ENCODE measurements around the gene CORO2A.
A peak's percentile ranks its signal among the peaks of the same experiment; 100 is the strongest.

Gene CORO2A

DNA sequence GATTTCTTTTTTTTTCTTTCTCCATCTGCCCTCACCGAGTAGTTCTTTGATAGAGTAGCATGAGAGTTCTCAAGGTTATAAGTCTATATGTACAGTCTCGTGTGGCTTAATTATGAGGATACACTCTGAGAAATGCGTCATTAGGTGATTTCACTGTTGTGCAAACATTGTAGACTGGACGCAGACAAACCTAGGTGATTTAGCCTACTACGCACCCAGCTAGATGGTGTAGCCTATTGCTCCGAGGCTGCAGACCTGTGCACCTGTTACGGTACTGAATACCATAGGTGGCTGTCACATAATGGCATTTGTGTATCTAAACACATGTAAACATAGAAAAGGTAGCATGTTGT is 26.9 kb upstream of the CORO2A start:
- H3K27me3 ChIP-seq (ENCODE audit: control insufficient read depth, insufficient read depth, low read length), result no peaks in the 10 kb centered on the region
- H3K9me3 ChIP-seq (ENCODE audit: control insufficient read depth, insufficient read depth, low read length), result no peaks in the 10 kb centered on the region
- H3K36me3 ChIP-seq (ENCODE audit: control insufficient read depth, insufficient read depth, low read length), result no peaks in the 10 kb centered on the region
- H3K4me3 ChIP-seq (ENCODE audit: low read depth, low read length), result no peak overlapping the region
- H3K27ac ChIP-seq (ENCODE audit: low read depth, low read length), result peak overlapping the region; percentile 90
- peaks cover 32% of the 10 kb centered on the region for H3K4me1 ChIP-seq (ENCODE audit: control insufficient read depth, insufficient read depth, low read length)
- peak overlapping the region; percentile 23; the same call in 1 of the 2 replicates for H3K9ac ChIP-seq (ENCODE audit: low read depth, low read length)

- Histone ChIP-seq H3K36me3 (ENCODE audit: control insufficient read depth, insufficient read depth, low read length) (0 out of 2 replicates have a peak, but pooled peaks cover 2% of the 10 kb centered on the region), H3K27me3 (ENCODE audit: control insufficient read depth, insufficient read depth, low read length) (no peaks in the 10 kb centered on the region), H3K4me3 (ENCODE audit: low read depth, low read length) (no peak overlapping the region), H3K27ac (ENCODE audit: low read depth, low read length) (peak overlapping the region; percentile 90), H3K9ac (ENCODE audit: low read depth, low read length) (peak overlapping the region; percentile 23; the same call in 1 of the 2 replicates), H3K9me3 (ENCODE audit: control insufficient read depth, insufficient read depth, low read length) (no peaks in the 10 kb centered on the region), H3K4me1 (ENCODE audit: control insufficient read depth, insufficient read depth, low read length) (peaks cover 32% of the 10 kb centered on the region)
Measured at GRCh38 chr9:98218562-98219363, 26.3 kb upstream of the CORO2A start.

DNA sequence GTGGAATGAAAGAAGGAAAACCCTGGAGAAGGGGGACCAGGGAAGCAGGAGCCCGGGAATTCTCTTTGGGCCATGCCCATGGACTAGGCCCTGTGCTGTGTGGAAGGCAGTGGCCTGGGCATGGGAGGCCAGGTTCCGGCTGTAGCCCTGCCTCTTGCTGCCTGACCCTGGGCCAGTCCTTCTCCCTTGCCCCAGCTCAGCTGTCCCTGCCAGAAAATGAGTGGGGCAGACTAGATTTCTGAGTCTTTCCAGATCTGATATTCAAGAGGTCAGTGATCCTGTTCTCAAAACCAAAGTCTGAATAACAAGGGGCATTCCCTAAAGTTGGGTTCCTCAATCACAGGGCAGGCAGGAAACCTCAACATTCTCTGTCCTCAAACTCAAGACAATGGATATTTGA is 24.8 kb upstream of the CORO2A start:
- Histone ChIP-seq H3K27ac (ENCODE audit: low read depth, low read length) (no peak overlapping the region), H3K9ac (ENCODE audit: low read depth, low read length) (no peak overlapping the region), H3K9me3 (ENCODE audit: control insufficient read depth, insufficient read depth, low read length) (no peaks in the 10 kb centered on the region), H3K36me3 (ENCODE audit: control insufficient read depth, insufficient read depth, low read length) (peaks cover 9% of the 10 kb centered on the region; the same call in 1 of the 2 replicates), H3K4me1 (ENCODE audit: control insufficient read depth, insufficient read depth, low read length) (peaks cover 32% of the 10 kb centered on the region), H3K27me3 (ENCODE audit: control insufficient read depth, insufficient read depth, low read length) (no peaks in the 10 kb centered on the region), H3K4me3 (ENCODE audit: low read depth, low read length) (no peak overlapping the region)

DNA sequence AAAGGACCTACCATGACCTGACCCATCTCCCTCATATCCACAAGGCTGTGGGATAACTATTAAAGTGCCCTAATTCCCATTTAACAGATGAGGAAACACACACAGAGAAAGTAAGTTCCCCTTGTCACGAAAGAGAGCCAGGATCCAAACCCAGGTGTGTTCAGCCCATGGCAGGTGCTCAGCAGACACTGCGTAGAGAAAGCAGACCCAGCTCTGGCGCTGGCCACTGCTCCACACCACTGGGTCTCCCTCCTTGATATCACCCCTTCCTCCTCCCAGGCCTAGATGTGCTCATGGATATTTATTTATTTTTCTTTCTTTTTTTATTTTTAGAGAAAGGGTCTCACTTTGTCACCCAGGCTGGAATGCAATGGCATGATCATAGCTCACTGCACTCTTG is 24.0 kb upstream of the CORO2A start:
- H3K9me3 ChIP-seq (ENCODE audit: control insufficient read depth, insufficient read depth, low read length), result no peaks in the 10 kb centered on the region
- peaks cover 9% of the 10 kb centered on the region; the same call in 1 of the 2 replicates for H3K36me3 ChIP-seq (ENCODE audit: control insufficient read depth, insufficient read depth, low read length)
- no peaks in the 10 kb centered on the region for H3K27me3 ChIP-seq (ENCODE audit: control insufficient read depth, insufficient read depth, low read length)
- H3K9ac ChIP-seq (ENCODE audit: low read depth, low read length), result no peak overlapping the region
- no peak overlapping the region for H3K27ac ChIP-seq (ENCODE audit: low read depth, low read length)
- peaks cover 32% of the 10 kb centered on the region for H3K4me1 ChIP-seq (ENCODE audit: control insufficient read depth, insufficient read depth, low read length)
- no peak overlapping the region for H3K4me3 ChIP-seq (ENCODE audit: low read depth, low read length)

- peaks cover 28% of the 10 kb centered on the region for H3K4me1 ChIP-seq (ENCODE audit: control insufficient read depth, insufficient read depth, low read length)
- peaks cover 9% of the 10 kb centered on the region; the same call in 1 of the 2 replicates for H3K36me3 ChIP-seq (ENCODE audit: control insufficient read depth, insufficient read depth, low read length)
- H3K9me3 ChIP-seq (ENCODE audit: control insufficient read depth, insufficient read depth, low read length), result no peaks in the 10 kb centered on the region
- H3K27ac ChIP-seq (ENCODE audit: low read depth, low read length), result no peak overlapping the region
- H3K9ac ChIP-seq (ENCODE audit: low read depth, low read length), result no peak overlapping the region
- H3K4me3 ChIP-seq (ENCODE audit: low read depth, low read length), result no peak overlapping the region
- H3K27me3 ChIP-seq (ENCODE audit: control insufficient read depth, insufficient read depth, low read length), result no peaks in the 10 kb centered on the region
Measured at GRCh38 chr9:98215821-98216220, 23.4 kb upstream of the CORO2A start.

GRCh38 chr9:98215271-98215670 is 22.8 kb upstream of the CORO2A start:
- Histone ChIP-seq H3K4me1 (ENCODE audit: control insufficient read depth, insufficient read depth, low read length) (peaks cover 22% of the 10 kb centered on the region), H3K27ac (ENCODE audit: low read depth, low read length) (no peak overlapping the region), H3K4me3 (ENCODE audit: low read depth, low read length) (no peak overlapping the region), H3K9me3 (ENCODE audit: control insufficient read depth, insufficient read depth, low read length) (no peaks in the 10 kb centered on the region), H3K9ac (ENCODE audit: low read depth, low read length) (no peak overlapping the region), H3K36me3 (ENCODE audit: control insufficient read depth, insufficient read depth, low read length) (peaks cover 9% of the 10 kb centered on the region; the same call in 1 of the 2 replicates), H3K27me3 (ENCODE audit: control insufficient read depth, insufficient read depth, low read length) (no peaks in the 10 kb centered on the region)

- no peaks in the 10 kb centered on the region for H3K27me3 ChIP-seq (ENCODE audit: control insufficient read depth, insufficient read depth, low read length)
Measured at GRCh38 chr9:98214811-98215210, 22.4 kb upstream of the CORO2A start.

GRCh38 chr9:98211260-98211659 is 18.8 kb upstream of the CORO2A start:
- no peak overlapping the region for H3K9ac ChIP-seq (ENCODE audit: low read depth, low read length)
- H3K36me3 ChIP-seq (ENCODE audit: control insufficient read depth, insufficient read depth, low read length), result peaks cover 15% of the 10 kb centered on the region; the same call in 1 of the 2 replicates
- peaks cover 11% of the 10 kb centered on the region; the same call in 1 of the 2 replicates for H3K4me1 ChIP-seq (ENCODE audit: control insufficient read depth, insufficient read depth, low read length)
- no peaks in the 10 kb centered on the region for H3K9me3 ChIP-seq (ENCODE audit: control insufficient read depth, insufficient read depth, low read length)
- H3K27me3 ChIP-seq (ENCODE audit: control insufficient read depth, insufficient read depth, low read length), result no peaks in the 10 kb centered on the region
- no peak overlapping the region for H3K4me3 ChIP-seq (ENCODE audit: low read depth, low read length)
- H3K27ac ChIP-seq (ENCODE audit: low read depth, low read length), result no peak overlapping the region

More at GRCh38 chr9:98214811-98215210, 22.4 kb upstream of the CORO2A start:
- Histone ChIP-seq H3K36me3 (ENCODE audit: control insufficient read depth, insufficient read depth, low read length) (peaks cover 9% of the 10 kb centered on the region; the same call in 1 of the 2 replicates), H3K9ac (ENCODE audit: low read depth, low read length) (no peak overlapping the region), H3K4me1 (ENCODE audit: control insufficient read depth, insufficient read depth, low read length) (peaks cover 18% of the 10 kb centered on the region), H3K9me3 (ENCODE audit: control insufficient read depth, insufficient read depth, low read length) (no peaks in the 10 kb centered on the region), H3K27ac (ENCODE audit: low read depth, low read length) (no peak overlapping the region), H3K4me3 (ENCODE audit: low read depth, low read length) (no peak overlapping the region)

- H3K9me3 ChIP-seq (ENCODE audit: control insufficient read depth, insufficient read depth, low read length), result no peaks in the 10 kb centered on the region
- H3K4me3 ChIP-seq (ENCODE audit: low read depth, low read length), result no peak overlapping the region
- no peak overlapping the region for H3K27ac ChIP-seq (ENCODE audit: low read depth, low read length)
- no peak overlapping the region for H3K9ac ChIP-seq (ENCODE audit: low read depth, low read length)
- H3K27me3 ChIP-seq (ENCODE audit: control insufficient read depth, insufficient read depth, low read length), result no peaks in the 10 kb centered on the region
- peaks cover 15% of the 10 kb centered on the region; the same call in 1 of the 2 replicates for H3K36me3 ChIP-seq (ENCODE audit: control insufficient read depth, insufficient read depth, low read length)
- H3K4me1 ChIP-seq (ENCODE audit: control insufficient read depth, insufficient read depth, low read length), result peaks cover 6% of the 10 kb centered on the region; the same call in 1 of the 2 replicates
Measured at GRCh38 chr9:98210435-98210834, 18.0 kb upstream of the CORO2A start.

DNA sequence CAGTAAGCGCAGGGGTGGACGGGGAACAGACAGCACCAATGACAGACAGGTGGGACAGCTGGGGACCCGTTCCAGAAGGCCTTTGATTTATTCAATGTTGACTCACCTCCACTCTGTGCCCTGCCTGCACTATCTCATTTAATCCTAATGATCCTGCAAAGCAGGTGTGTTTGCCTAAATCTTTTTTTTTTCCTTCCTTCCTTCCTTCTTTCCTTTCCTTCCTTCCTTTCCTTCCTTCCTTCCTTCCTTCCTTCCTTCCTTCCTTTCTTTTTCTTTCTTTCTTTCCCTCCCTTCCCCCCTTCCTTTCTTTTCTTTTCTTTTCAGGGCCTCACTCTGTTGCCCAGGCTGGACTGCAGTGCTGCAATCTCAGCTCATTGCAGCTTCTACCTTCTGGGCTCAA is 17.1 kb upstream of the CORO2A start:
- Histone ChIP-seq H3K9ac (ENCODE audit: low read depth, low read length) (no peak overlapping the region), H3K4me1 (ENCODE audit: control insufficient read depth, insufficient read depth, low read length) (peaks cover 6% of the 10 kb centered on the region; the same call in 1 of the 2 replicates), H3K4me3 (ENCODE audit: low read depth, low read length) (no peak overlapping the region), H3K27me3 (ENCODE audit: control insufficient read depth, insufficient read depth, low read length) (no peaks in the 10 kb centered on the region), H3K9me3 (ENCODE audit: control insufficient read depth, insufficient read depth, low read length) (no peaks in the 10 kb centered on the region), H3K27ac (ENCODE audit: low read depth, low read length) (no peak overlapping the region), H3K36me3 (ENCODE audit: control insufficient read depth, insufficient read depth, low read length) (peaks cover 15% of the 10 kb centered on the region; the same call in 1 of the 2 replicates)

DNA sequence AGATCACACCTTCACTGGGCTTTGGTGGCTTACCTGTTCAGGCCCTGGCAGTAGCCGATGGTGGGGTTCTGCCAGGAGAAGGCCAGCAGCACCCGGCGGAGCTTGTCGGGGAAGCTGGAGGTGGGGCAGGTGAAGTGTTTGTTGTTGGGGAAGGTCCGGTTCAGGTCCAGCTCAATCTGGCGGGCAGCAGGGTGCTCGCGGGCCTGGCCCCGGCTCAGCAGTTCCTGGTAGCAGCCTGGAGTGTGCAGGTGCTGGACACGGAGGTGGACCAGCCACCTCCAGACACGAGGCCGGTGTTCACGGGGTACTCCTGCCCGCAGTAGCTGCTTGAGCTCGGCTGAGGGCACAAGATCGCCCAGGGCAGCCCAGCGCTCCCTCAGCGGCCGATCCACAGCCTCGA is 16.2 kb upstream of the CORO2A start:
- no peak overlapping the region for H3K27ac ChIP-seq (ENCODE audit: low read depth, low read length)
- H3K27me3 ChIP-seq (ENCODE audit: control insufficient read depth, insufficient read depth, low read length), result no peaks in the 10 kb centered on the region
- H3K9me3 ChIP-seq (ENCODE audit: control insufficient read depth, insufficient read depth, low read length), result no peaks in the 10 kb centered on the region
- peaks cover 12% of the 10 kb centered on the region; the same call in 1 of the 2 replicates for H3K36me3 ChIP-seq (ENCODE audit: control insufficient read depth, insufficient read depth, low read length)
- H3K4me1 ChIP-seq (ENCODE audit: control insufficient read depth, insufficient read depth, low read length), result peaks cover 6% of the 10 kb centered on the region; the same call in 1 of the 2 replicates
- no peak overlapping the region for H3K9ac ChIP-seq (ENCODE audit: low read depth, low read length)
- H3K4me3 ChIP-seq (ENCODE audit: low read depth, low read length), result no peak overlapping the region
